Calu3 (cell line): ENCODE data around the gene ITGA2. TPM values are rescaled to one million over a fixed set of nuclear protein-coding genes. Genes with fewer than 3 reads are reported as not detected.

Experiments used
- BruUV-seq: library from RNA; stranded (reverse); fragments of 400-500 nt; replicated peaks from 2 replicates; lab custom pipeline; 2021; lab: Mats Ljungman, UMichigan
- CTCF ChIA-PET: fragments of 300-600 bp; sonication (Branson Sonifier 250); formaldehyde crosslinking; loops from one replicate; lab custom pipeline; 2022; ENCODE audit warnings: antibody characterized with exemption; lab: Charles Lee
- DNase-seq: peaks from one replicate; pipeline ENCODE4 v3.0.0; 2022
- H3K27ac Mint-ChIP-seq: one replicate; pipeline ENCODE4 v1.8.0; 2022; ENCODE audit warnings: mixed read lengths; ENCODE audit not compliant: unreplicated experiment
- H3K27me3 Mint-ChIP-seq: one replicate; pipeline ENCODE4 v1.8.0; 2022; ENCODE audit warnings: mixed read lengths; ENCODE audit not compliant: unreplicated experiment
- H3K36me3 Mint-ChIP-seq: one replicate; pipeline ENCODE4 v1.8.0; 2022; ENCODE audit warnings: mild to moderate bottlenecking, moderate library complexity, mixed read lengths; ENCODE audit not compliant: insufficient read depth, unreplicated experiment
- H3K4me1 Mint-ChIP-seq: one replicate; pipeline ENCODE4 v1.8.0; 2022; ENCODE audit warnings: mild to moderate bottlenecking, low read depth, mixed read lengths; ENCODE audit not compliant: unreplicated experiment
- H3K4me3 Mint-ChIP-seq: one replicate; pipeline ENCODE4 v1.8.0; 2022; ENCODE audit warnings: mild to moderate bottlenecking, low read depth, moderate library complexity, mixed read lengths; ENCODE audit not compliant: unreplicated experiment
- H3K9me3 Mint-ChIP-seq: one replicate; pipeline ENCODE4 v1.8.0; 2022; ENCODE audit warnings: low read depth, mixed read lengths; ENCODE audit not compliant: unreplicated experiment
- intact Hi-C: fragments of 100-400 bp; cut with micrococcal nuclease; formaldehyde crosslinking; loops from one replicate; pipeline ENCODE4 v1.10.0; 2022; ENCODE audit not compliant: unreplicated experiment
- total RNA-seq: library from RNA; stranded (reverse); gene quantifications from 2 replicates; pipeline ENCODE4 v1.2.3, GENCODE V29; 2022
- TF ChIP-seq, protein P1 (sequence below): fragments of 200-600 bp; IDR thresholded peaks from one replicate; pipeline ENCODE4 v1.8.0; 2022; ENCODE audit warnings: antibody characterized with exemption; ENCODE audit not compliant: unreplicated experiment

The ITGA2 gene
- total RNA-seq, 1 experiment from 2014 or later: 91.9 TPM

DNA sequence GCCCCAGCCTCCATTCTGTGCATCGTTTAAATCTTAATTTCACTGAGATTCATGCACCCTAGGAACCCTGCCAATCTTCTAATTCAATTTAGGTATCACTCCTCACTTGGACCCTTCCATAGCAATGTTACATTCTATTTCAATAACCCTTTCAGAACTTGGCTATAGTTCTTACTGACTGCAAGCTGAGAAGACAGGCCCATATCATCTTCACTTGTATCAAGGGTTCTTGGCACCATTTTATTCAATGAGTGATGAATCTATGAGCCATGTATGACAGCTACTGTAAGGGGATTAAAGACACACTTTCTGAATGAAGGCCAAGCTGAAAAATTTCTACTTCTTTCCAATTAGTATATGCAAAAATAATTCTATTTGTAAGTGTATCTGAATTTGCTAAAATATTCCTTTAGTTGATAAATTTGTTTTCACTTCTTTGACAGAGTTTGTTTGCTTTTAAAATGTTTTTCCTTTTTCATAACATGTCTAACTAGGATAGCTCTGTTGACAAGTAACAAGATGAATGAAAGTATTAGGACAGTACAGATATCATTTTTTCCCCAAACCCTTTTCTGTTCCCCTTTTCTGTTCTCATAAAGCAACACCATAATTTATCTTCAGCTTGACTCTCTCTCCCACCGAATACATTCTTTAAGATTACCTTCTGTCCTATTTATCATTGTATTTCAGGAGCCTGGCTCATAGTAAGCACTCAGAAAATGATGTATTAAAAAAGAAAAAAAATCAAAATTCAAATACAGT, 9.6 kb downstream of the ITGA2 start:
- BruUV-seq: no TSS peak
- Mint-ChIP-seq H3K27me3 (no peaks in the 10 kb centered on the region), H3K36me3 (peaks cover 29% of the 10 kb centered on the region), H3K4me3 (no peak overlapping the region), H3K4me1 (peaks cover 1% of the 10 kb centered on the region), H3K9me3 (no peaks in the 10 kb centered on the region), H3K27ac (no peak overlapping the region)
- TF ChIP-seq, protein P1, sequence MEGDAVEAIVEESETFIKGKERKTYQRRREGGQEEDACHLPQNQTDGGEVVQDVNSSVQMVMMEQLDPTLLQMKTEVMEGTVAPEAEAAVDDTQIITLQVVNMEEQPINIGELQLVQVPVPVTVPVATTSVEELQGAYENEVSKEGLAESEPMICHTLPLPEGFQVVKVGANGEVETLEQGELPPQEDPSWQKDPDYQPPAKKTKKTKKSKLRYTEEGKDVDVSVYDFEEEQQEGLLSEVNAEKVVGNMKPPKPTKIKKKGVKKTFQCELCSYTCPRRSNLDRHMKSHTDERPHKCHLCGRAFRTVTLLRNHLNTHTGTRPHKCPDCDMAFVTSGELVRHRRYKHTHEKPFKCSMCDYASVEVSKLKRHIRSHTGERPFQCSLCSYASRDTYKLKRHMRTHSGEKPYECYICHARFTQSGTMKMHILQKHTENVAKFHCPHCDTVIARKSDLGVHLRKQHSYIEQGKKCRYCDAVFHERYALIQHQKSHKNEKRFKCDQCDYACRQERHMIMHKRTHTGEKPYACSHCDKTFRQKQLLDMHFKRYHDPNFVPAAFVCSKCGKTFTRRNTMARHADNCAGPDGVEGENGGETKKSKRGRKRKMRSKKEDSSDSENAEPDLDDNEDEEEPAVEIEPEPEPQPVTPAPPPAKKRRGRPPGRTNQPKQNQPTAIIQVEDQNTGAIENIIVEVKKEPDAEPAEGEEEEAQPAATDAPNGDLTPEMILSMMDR: no peak
- CTCF ChIA-PET: interaction anchor here (0.7 to 3.6 kb wide), 3 partner anchors 10 to 50 kb away, joined by 3 to 14 read pairs (median 8); partner anchors contain the start of gene ITGA2
- intact Hi-C loops: loop anchor here (5.0 kb wide), 1 partner anchor 34 kb away; no protein-coding TSS in a partner anchor
- no peak for DNase-seq

DNA sequence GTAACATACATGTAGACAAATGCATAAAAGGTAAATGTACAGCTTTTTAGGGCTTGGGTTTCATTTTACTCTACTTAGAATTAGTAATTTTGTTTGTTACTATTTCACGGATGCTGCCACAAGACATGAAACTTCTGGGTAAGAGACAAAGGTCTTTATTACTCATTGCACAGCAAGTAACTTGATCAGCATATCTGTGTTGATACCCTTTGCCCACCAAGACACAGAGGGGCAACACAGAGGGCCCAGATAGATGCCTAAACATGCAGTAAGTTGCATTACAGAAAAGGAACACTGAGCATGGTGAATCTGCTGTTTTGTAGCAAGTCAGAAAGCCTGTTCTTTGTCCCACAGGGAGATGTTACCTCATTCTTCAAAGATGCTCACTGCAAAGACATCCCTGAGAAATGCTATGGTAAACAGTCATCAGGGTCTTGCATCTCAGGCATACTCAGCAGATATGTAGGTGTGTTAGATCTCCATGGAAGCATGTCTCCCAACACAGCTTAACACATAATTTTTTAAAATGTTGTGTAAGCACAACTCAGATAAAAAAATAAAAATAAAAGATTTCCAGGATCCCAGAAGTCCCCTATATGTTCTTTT, 10.3 kb downstream of the ITGA2 start:
- Mint-ChIP-seq H3K27me3 (no peaks in the 10 kb centered on the region), H3K36me3 (peaks cover 35% of the 10 kb centered on the region), H3K27ac (no peak overlapping the region), H3K9me3 (no peaks in the 10 kb centered on the region), H3K4me3 (no peak overlapping the region), H3K4me1 (peaks cover 9% of the 10 kb centered on the region)
- no peak for DNase-seq
- CTCF ChIA-PET: interaction anchor here (0.7 kb wide), 1 partner anchor 32 kb away, joined by 3 read pairs; no protein-coding TSS in a partner anchor
- no TSS peak for BruUV-seq
- TF ChIP-seq, protein P1: no peak
- intact Hi-C loops: loop anchor here (5.0 kb wide), 1 partner anchor 33 kb away; no protein-coding TSS in a partner anchor

DNA sequence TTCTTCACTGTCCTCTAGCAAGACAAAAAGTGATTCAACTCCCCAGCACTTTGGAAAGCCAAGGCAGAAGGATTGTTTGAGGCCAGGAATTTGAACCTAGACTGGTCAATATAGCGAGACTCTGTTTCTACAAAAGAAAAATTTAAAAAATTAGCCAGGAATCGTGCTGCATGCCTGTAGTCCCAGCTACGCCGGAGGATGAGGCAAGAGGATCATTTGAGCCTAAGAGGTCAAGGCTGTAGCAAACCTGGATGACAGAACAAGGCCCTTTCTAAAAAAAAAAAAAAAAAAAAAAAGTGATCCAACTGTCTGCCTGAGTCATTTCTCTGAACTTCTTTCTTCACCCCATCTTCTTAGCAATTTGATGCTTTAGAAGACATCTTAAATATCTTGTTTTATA, 12.4 kb downstream of the ITGA2 start:
- TF ChIP-seq, protein P1: no peak
- no TSS peak for BruUV-seq
- intact Hi-C loops: no loop called here
- Mint-ChIP-seq H3K4me1 (peaks cover 26% of the 10 kb centered on the region), H3K27me3 (no peaks in the 10 kb centered on the region), H3K9me3 (no peaks in the 10 kb centered on the region), H3K4me3 (no peak overlapping the region), H3K36me3 (peaks cover 50% of the 10 kb centered on the region), H3K27ac (no peak overlapping the region)
- CTCF ChIA-PET: no interaction called here
- DNase-seq: no peak

DNA sequence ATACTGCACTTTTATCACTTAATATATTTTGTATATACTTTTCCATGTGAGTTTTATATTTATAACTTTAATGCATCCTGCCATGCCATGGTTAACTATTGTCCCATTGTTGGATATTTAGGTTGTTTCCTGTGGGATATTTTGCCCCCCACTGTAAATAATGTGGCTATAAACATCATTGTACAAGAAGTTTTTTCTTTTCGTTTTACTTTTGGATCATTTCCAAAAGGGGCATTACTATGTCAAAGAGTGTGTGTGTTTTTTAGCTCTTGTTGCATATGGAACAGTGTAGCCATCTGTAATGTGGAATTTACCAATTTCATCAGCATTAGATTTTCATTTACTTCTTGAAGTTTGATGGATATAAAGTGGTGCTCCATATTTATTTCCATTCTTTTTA, 13.3 kb downstream of the ITGA2 start:
- peaks cover 35% of the 10 kb centered on the region for H3K4me1 Mint-ChIP-seq
- intact Hi-C loops: no loop called here
- H3K27ac Mint-ChIP-seq: no peak overlapping the region
- no peaks in the 10 kb centered on the region for H3K9me3 Mint-ChIP-seq
- peaks cover 55% of the 10 kb centered on the region for H3K36me3 Mint-ChIP-seq
- no peaks in the 10 kb centered on the region for H3K27me3 Mint-ChIP-seq
- no peak for DNase-seq
- TF ChIP-seq, protein P1: no peak
- H3K4me3 Mint-ChIP-seq: no peak overlapping the region
- BruUV-seq: no TSS peak
- CTCF ChIA-PET: no interaction called here
